ENCODE results near the gene GJB5.
A peak's percentile ranks its signal among the peaks of the same experiment; 100 is the strongest.
"Not testable (repeated sequence)": the region's sequence is repeated elsewhere in the genome, so short reads cannot be mapped to it uniquely, and the experiment has no call there.

Gene GJB5
- total RNA-seq, result 0 to 0.07 (median 0) reads per million in 18 experiments

GRCh38 chr1:34754964-34755637, at the start of gene GJB5:
TSS of gene GJB5 (plus strand) at chr1:34755047. CDS start at chr1:34757331, 2,284 bp downstream.
- DNase-seq, result no peak

- no peak for DNase-seq
Measured at GRCh38 chr1:34705077-34705476, 49.8 kb upstream of the GJB5 start.

GRCh38 chr1:34708106-34708505, 46.7 kb upstream of the GJB5 start:
- no peak for DNase-seq

GRCh38 chr1:34709547-34709946, 45.3 kb upstream of the GJB5 start:
- DNase-seq, result no peak

- DNase-seq, result no peak
Measured at GRCh38 chr1:34710812-34711211, 44.0 kb upstream of the GJB5 start.

GRCh38 chr1:34711485-34711884, 43.4 kb upstream of the GJB5 start:
- DNase-seq, result no peak

GRCh38 chr1:34712007-34712688, 42.7 kb upstream of the GJB5 start:
- no peak for DNase-seq

- DNase-seq, result no peak
Measured at GRCh38 chr1:34713443-34713842, 41.4 kb upstream of the GJB5 start.

GRCh38 chr1:34714386-34714785, 40.5 kb upstream of the GJB5 start:
- DNase-seq, result no peak

GRCh38 chr1:34715139-34715538, 39.7 kb upstream of the GJB5 start:
- DNase-seq, result no peak

GRCh38 chr1:34721241-34721640, 33.6 kb upstream of the GJB5 start:
- DNase-seq, result no peak

- DNase-seq, result no peak
Measured at GRCh38 chr1:34721646-34722355, 33.0 kb upstream of the GJB5 start.

GRCh38 chr1:34726861-34727260, 28.0 kb upstream of the GJB5 start:
- DNase-seq, result no peak

GRCh38 chr1:34730485-34730884, 24.4 kb upstream of the GJB5 start:
- no peak for DNase-seq

- not testable (repeated sequence) for DNase-seq
Measured at GRCh38 chr1:34732831-34733230, 22.0 kb upstream of the GJB5 start.

GRCh38 chr1:34736692-34737091, 18.2 kb upstream of the GJB5 start:
- DNase-seq, result no peak

GRCh38 chr1:34737236-34737635, 17.6 kb upstream of the GJB5 start:
- DNase-seq, result not testable (repeated sequence)

- no peak for DNase-seq
Measured at GRCh38 chr1:34739613-34740012, 15.2 kb upstream of the GJB5 start.

- DNase-seq, result no peak
Measured at GRCh38 chr1:34740161-34740868, 14.5 kb upstream of the GJB5 start.

- DNase-seq, result peak; percentile 49 to 73
Measured at GRCh38 chr1:34742667-34743270, 12.1 kb upstream of the GJB5 start.

GRCh38 chr1:34743775-34744174, 11.1 kb upstream of the GJB5 start:
- DNase-seq, result no peak

GRCh38 chr1:34744851-34745250, 10.0 kb upstream of the GJB5 start:
- DNase-seq, result no peak

- no peak for DNase-seq
Measured at GRCh38 chr1:34745666-34746065, 9.2 kb upstream of the GJB5 start.

Measured in inflammatory macrophage (primary cell).